HEK293T (cell line): Measurements from ENCODE around the gene SLFN13.

Experiments
- CTCF ChIA-PET: fragments of 350-600 bp; formaldehyde crosslinking; extraction: SDS; loops from one replicate; lab custom pipeline; 2021; ENCODE audit warnings: antibody characterized with exemption, inconsistent platforms; lab: Yijun Ruan, JAX
- POLR2A ChIA-PET: fragments of 350-600 bp; formaldehyde crosslinking; extraction: SDS; loops from one replicate; lab custom pipeline; 2020; ENCODE audit warnings: antibody characterized with exemption, inconsistent platforms; lab: Yijun Ruan, JAX
- DNase-seq: peaks from one replicate; pipeline ENCODE4 v3.0.0; 2012; ENCODE audit warnings: mixed read lengths; ENCODE audit errors: extremely low spot score
- ARNT ChIP-seq: fragments of 450-650 bp; IDR thresholded peaks from 2 replicates; pipeline ENCODE4 v1.6.1; 2017; ENCODE audit warnings: mild to moderate bottlenecking
- BHLHE40 ChIP-seq: fragments of 450-650 bp; IDR thresholded peaks from 2 replicates; pipeline ENCODE4 v1.6.1; 2016; ENCODE audit warnings: mild to moderate bottlenecking, moderate library complexity, borderline replicate concordance
- CTBP1 ChIP-seq: fragments of 450-650 bp; IDR thresholded peaks from 2 replicates; pipeline ENCODE4 v1.6.1; 2016; ENCODE audit warnings: borderline replicate concordance
- ELF4 ChIP-seq: fragments of 450-650 bp; IDR thresholded peaks from 2 replicates; pipeline ENCODE4 v1.6.1; 2017; ENCODE audit warnings: antibody characterized with exemption
- FOXA1 ChIP-seq: fragments of 450-650 bp; IDR thresholded peaks from 2 replicates; pipeline ENCODE4 v1.6.1; 2016; ENCODE audit warnings: mild to moderate bottlenecking
- FOXK2 ChIP-seq: fragments of 450-650 bp; IDR thresholded peaks from 2 replicates; pipeline ENCODE4 v1.6.1; 2016; ENCODE audit warnings: mild to moderate bottlenecking
- FOXM1 ChIP-seq: fragments of 450-650 bp; IDR thresholded peaks from 2 replicates; pipeline ENCODE4 v1.6.1; 2017; ENCODE audit warnings: mild to moderate bottlenecking, borderline replicate concordance
- HDGF ChIP-seq: fragments of 450-650 bp; IDR thresholded peaks from 2 replicates; pipeline ENCODE4 v1.6.1; 2017; ENCODE audit warnings: antibody characterized with exemption, borderline replicate concordance
- L3MBTL2 ChIP-seq: fragments of 450-650 bp; conservative IDR thresholded peaks from 2 replicates; pipeline ENCODE4 v1.6.1; 2016; ENCODE audit warnings: mild to moderate bottlenecking
- LEF1 ChIP-seq: fragments of 450-650 bp; IDR thresholded peaks from 2 replicates; pipeline ENCODE4 v1.6.1; 2017; ENCODE audit warnings: mild to moderate bottlenecking, borderline replicate concordance
- NFRKB ChIP-seq: fragments of 450-650 bp; IDR thresholded peaks from 2 replicates; pipeline ENCODE4 v1.6.1; 2016; ENCODE audit warnings: mild to moderate bottlenecking, moderate library complexity
- SP1 ChIP-seq: fragments of 450-650 bp; IDR thresholded peaks from 2 replicates; pipeline ENCODE4 v1.6.1; 2017
- SUZ12 ChIP-seq: fragments of 450-650 bp; IDR thresholded peaks from 2 replicates; pipeline ENCODE4 v1.6.1; 2016; ENCODE audit warnings: mild to moderate bottlenecking
- TARDBP ChIP-seq: fragments of 450-650 bp; IDR thresholded peaks from 2 replicates; pipeline ENCODE4 v1.6.1; 2016
- ZNF384 ChIP-seq: fragments of 450-650 bp; IDR thresholded peaks from 2 replicates; pipeline ENCODE4 v1.6.1; 2016
- TF ChIP-seq, protein P1 (sequence below): fragments of 450-650 bp; IDR thresholded peaks from 2 replicates; pipeline ENCODE4 v1.6.1; 2016

SLFN13 gene, protein sequence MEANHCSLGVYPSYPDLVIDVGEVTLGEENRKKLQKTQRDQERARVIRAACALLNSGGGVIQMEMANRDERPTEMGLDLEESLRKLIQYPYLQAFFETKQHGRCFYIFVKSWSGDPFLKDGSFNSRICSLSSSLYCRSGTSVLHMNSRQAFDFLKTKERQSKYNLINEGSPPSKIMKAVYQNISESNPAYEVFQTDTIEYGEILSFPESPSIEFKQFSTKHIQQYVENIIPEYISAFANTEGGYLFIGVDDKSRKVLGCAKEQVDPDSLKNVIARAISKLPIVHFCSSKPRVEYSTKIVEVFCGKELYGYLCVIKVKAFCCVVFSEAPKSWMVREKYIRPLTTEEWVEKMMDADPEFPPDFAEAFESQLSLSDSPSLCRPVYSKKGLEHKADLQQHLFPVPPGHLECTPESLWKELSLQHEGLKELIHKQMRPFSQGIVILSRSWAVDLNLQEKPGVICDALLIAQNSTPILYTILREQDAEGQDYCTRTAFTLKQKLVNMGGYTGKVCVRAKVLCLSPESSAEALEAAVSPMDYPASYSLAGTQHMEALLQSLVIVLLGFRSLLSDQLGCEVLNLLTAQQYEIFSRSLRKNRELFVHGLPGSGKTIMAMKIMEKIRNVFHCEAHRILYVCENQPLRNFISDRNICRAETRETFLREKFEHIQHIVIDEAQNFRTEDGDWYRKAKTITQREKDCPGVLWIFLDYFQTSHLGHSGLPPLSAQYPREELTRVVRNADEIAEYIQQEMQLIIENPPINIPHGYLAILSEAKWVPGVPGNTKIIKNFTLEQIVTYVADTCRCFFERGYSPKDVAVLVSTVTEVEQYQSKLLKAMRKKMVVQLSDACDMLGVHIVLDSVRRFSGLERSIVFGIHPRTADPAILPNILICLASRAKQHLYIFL

DNA sequence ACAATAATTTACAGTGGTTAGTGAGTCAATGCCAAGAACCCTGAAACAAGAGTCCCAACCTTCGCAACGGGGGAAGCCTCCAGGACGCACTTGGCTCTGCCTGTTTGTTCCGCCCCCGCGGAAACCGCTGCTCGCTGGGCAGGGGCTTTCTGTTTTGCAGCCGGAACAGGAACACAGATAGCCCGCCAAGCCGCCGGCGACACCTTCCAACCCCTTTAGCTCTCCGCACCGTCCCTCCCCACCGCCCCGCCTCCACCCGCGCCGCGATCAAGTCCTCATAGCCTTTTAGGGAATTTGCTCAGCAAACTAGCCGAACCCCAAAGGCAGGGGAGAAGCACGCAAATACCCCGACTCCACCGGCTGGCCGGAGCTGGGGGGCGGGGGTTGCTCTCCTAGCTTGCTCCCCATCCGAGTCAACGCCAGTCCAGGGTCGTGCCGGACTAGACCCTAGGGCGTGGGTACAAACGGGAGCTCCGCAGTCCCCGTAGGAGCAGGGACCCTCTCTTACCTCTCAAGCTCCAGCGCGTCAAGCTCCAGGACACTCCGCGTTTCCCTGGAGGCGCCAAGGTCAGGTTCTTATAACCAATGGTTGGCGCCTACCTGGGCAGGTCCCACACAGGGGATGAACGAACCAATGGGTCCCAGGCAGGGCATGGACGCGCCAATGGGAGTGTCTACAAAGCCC lies at the start of gene SLFN13:
SLFN13 (minus strand) TSS at position 553 of the 685 bp plus-strand sequence. CDS start 3,086 bp downstream, outside the sequence.
- no peak for DNase-seq
- POLR2A ChIA-PET: no interaction called here
- CTCF ChIA-PET: no interaction called here
- no peak for TF ChIP-seq L3MBTL2

DNA sequence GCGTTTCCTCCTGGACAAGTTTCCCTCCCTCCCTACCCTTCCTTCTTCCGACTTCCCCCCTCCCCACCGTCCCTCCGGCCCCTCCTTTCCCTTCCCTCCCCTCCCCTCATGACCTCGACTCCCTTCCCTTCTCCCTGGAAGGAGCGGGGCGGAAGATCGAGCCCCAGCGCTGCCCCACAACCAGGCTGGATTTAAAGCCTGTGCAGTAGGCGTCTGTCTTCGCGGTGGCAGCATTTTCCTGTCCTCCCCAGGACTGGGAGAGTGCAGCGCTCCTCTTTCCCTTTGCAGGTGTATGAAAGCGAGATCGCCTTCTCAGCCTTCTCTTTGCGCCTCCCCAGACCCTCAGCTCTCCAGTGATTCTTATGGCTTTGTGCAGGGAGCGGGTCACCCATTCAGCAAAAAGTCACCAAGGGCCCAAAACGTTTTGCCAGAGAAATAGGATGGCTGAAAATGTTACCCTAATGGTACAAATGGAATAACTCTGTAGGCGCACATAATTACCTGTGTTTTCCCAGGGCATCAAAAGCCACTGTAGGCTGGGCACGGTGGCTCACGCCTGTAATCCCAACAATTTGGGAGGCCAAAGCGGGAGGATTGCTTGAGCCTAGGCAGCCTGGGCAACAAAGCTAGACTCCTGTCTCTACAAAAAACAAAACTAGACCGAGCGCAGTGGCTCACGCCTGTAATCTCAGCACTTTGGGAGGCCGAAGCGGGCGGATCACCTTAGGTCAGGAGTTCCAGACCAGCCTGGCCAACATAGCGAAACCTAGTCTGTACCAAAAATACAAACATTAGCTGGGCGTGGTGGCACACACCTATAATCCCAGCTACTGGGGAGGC lies 48.1 kb upstream of the SLFN13 start:
- ChIA-PET POLR2A (no interaction called here), CTCF (no interaction called here)
- no peak for DNase-seq
- TF ChIP-seq, protein P1, sequence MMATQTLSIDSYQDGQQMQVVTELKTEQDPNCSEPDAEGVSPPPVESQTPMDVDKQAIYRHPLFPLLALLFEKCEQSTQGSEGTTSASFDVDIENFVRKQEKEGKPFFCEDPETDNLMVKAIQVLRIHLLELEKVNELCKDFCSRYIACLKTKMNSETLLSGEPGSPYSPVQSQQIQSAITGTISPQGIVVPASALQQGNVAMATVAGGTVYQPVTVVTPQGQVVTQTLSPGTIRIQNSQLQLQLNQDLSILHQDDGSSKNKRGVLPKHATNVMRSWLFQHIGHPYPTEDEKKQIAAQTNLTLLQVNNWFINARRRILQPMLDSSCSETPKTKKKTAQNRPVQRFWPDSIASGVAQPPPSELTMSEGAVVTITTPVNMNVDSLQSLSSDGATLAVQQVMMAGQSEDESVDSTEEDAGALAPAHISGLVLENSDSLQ: no peak
- no peak for TF ChIP-seq SP1
- no peak for TF ChIP-seq LEF1
- TF ChIP-seq SUZ12: no peak
- TF ChIP-seq FOXA1: no peak
- no peak for TF ChIP-seq ZNF384
- TF ChIP-seq FOXM1: no peak
- TF ChIP-seq NFRKB: no peak
- TF ChIP-seq FOXK2: no peak
- no peak for TF ChIP-seq BHLHE40
- TF ChIP-seq ARNT: no peak

DNA sequence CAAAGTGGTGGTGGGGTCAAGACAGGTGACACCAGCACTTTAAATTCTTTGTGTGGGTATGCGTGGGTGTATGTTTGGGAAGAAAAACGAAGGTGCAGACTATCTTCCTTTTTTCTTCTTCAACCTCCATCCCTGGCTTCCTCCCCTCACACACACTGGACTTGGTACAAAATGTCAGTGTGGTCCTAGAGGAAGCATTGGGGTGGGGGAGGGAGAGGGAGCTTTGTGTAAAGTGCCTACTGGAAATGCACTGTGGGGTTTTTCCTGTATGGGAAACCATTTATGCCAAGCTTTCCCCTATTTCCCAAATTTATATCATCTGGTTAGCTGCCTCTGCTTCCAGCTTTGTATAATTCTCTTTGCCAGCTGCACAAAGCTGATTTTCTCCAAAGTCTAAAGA lies 44.5 kb upstream of the SLFN13 start:
- ChIA-PET POLR2A (no interaction called here), CTCF (no interaction called here)
- DNase-seq: no peak
- no peak for TF ChIP-seq L3MBTL2
- no peak for TF ChIP-seq ELF4
- TF ChIP-seq FOXK2: no peak
- TF ChIP-seq ZNF384: no peak
- TF ChIP-seq CTBP1: no peak
- no peak for TF ChIP-seq FOXA1
- TF ChIP-seq HDGF: no peak
- no peak for TF ChIP-seq SUZ12
- no peak for TF ChIP-seq TARDBP
- no peak for TF ChIP-seq ARNT
- no peak for TF ChIP-seq NFRKB
- no peak for TF ChIP-seq SP1
- no peak for TF ChIP-seq FOXM1
- TF ChIP-seq BHLHE40: no peak

DNA sequence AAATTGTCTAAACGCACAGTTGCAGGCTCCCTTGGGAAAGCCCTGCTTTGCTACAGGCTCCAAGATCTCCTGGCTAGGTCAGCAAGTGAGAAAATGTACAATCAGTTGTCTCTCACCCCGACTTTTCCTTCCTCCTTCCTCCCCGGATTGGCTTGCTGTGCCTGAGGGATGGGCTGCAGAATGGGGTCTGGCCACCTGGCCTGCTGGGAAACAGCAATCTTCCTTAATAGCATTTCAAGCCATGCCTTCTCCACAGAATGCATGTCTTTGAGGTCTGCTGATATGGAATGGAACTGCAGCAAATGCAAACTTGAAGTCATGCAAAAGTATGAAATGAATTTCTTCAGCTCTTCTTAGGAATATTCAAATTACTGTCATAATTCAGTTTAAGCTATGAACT lies 42.9 kb upstream of the SLFN13 start:
- ChIA-PET POLR2A (no interaction called here), CTCF (no interaction called here)
- TF ChIP-seq LEF1: no peak
- TF ChIP-seq ARNT: no peak
- TF ChIP-seq HDGF: no peak
- no peak for TF ChIP-seq SP1
- no peak for TF ChIP-seq ELF4
- TF ChIP-seq CTBP1: no peak
- TF ChIP-seq NFRKB: no peak
- TF ChIP-seq FOXK2: no peak
- TF ChIP-seq FOXA1: no peak
- no peak for TF ChIP-seq L3MBTL2
- no peak for TF ChIP-seq ZNF384
- no peak for TF ChIP-seq BHLHE40
- no peak for TF ChIP-seq FOXM1
- no peak for TF ChIP-seq SUZ12
- TF ChIP-seq, protein P1: no peak
- TF ChIP-seq TARDBP: no peak
- DNase-seq: no peak

DNA sequence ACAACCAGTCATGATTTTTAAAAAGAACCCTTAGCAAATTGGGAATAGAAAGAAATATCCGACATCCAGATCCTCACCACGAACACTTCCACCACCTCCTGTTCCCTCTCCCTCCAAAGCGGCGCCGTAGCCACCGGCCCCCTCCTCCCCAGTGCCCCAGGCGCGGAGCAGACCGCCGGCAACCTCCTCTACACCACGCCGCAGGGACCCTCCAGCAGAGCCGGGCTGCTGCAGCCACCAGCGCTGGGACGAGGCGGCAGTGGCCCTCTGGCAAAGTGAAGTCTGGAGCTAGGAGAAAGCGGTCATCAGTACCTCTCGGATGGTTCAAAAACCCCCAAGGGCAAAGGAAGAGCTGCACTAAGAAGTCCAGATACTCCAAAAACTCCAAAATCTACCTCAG lies 41.4 kb upstream of the SLFN13 start:
- TF ChIP-seq FOXK2 (no peak), ZNF384 (no peak), ARNT (no peak), CTBP1 (no peak), NFRKB (no peak), L3MBTL2 (no peak), FOXA1 (no peak), TARDBP (no peak), HDGF (no peak), SP1 (no peak), ELF4 (no peak), BHLHE40 (no peak)
- TF ChIP-seq, protein P1: no peak
- ChIA-PET CTCF (no interaction called here), POLR2A (no interaction called here)
- no peak for DNase-seq
